ENCODE data around the gene USP21. TPM values are rescaled to one million over a fixed set of nuclear protein-coding genes. Genes with fewer than 3 reads are reported as not detected.
A peak's percentile ranks its signal among the peaks of the same experiment; 100 is the strongest.

Gene USP21
- total RNA-seq, 1 donor = 11.1 TPM

DNA sequence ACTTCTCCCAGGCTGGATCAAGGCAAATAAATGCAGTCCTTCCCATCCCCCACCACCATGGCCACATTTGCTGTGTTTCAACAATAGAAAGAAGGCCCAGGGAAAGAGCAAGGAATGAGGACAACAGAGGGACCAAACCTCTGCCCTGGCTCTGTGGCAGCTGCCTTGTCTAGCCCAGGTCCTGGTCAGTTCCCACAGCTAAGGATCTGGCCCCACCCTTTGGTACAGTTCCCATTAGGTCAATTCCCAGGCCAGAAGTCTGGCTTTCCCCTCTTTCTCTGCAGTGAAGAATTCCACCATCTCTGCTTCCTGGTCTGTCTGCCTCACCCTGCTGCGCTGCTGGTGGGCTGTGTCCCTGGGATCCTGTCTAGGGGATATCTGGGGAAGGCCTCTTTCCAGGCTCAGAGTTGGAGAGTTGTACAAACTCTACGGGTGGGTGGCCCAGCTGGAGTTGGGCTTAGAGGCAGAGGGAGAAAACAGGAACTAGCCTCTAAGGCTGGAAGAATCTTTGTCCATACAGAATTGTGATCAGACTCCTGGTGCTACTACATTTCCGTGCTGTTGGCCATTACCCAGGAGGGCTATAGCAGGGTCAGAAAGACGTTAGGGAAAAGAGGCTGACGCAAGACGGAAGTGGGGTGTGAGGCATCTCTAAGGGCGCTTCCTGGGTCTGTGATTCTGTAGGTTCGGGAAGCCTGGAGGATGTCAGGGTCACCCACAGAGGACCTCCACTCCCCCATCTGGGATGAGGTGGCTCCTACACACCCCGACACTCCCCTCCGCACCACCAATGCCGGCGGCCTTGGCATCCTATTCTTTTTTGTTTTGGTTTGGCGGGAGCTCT, 41.9 kb downstream of the USP21 start:
- Histone ChIP-seq H3K4me3 (ENCODE audit: low read length) (peak overlapping the region; percentile 90), H3K9me3 (ENCODE audit: low read depth, low read length) (no peaks in the 10 kb centered on the region), H3K27me3 (ENCODE audit: insufficient read depth, low read length) (no peaks in the 10 kb centered on the region), H3K4me1 (ENCODE audit: insufficient read depth, low read length) (peaks cover 42% of the 10 kb centered on the region)

DNA sequence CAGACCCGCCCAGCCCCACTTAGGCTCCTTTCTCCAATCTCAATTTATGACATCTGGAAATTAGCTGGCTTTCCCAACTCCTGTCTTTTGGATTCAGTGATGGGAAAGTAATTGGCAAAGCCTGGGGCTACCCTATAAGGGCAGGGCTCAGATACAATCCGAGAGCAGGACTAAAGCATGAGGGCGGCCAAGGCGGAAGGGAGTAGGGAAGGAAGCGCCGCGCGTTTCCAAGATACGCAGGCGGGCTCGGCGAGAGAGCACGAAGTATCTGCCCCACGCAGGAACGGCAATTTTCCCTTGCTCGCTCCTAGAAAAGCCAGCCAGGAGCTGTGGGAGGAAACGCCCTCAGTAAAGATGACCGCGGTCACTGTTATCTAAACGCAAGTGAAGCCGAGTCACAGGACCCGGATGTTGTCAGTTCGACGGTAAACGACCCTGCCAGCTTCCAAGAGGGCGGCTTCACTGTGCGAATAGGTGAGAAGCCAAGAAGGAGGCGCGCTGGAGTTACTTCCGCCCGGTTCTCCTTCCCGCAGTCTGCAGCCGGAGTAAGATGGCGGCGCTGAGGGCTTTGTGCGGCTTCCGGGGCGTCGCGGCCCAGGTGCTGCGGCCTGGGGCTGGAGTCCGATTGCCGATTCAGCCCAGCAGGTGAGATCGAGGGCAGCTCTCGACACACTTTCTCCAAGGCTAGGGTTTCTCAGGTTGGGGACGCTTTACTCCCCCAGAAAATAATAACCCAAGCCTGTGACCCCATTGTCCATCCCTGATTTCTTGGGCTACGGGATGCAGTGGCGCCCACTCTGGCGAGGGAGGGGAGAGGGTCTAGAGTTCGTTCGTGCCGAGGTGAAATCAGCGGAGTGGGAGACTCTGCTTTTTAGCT, 42.8 kb downstream of the USP21 start, which contains the start of gene NDUFS2:
TSS of gene NDUFS2 (plus strand) at position 532 of the 877 bp plus-strand sequence. CDS start at position 551, 19 bp downstream.
- Histone ChIP-seq H3K27me3 (ENCODE audit: insufficient read depth, low read length) (no peaks in the 10 kb centered on the region), H3K9me3 (ENCODE audit: low read depth, low read length) (no peaks in the 10 kb centered on the region), H3K4me1 (ENCODE audit: insufficient read depth, low read length) (peaks cover 42% of the 10 kb centered on the region), H3K4me3 (ENCODE audit: low read length) (peak within 1 kb of the TSS; percentile 90)

DNA sequence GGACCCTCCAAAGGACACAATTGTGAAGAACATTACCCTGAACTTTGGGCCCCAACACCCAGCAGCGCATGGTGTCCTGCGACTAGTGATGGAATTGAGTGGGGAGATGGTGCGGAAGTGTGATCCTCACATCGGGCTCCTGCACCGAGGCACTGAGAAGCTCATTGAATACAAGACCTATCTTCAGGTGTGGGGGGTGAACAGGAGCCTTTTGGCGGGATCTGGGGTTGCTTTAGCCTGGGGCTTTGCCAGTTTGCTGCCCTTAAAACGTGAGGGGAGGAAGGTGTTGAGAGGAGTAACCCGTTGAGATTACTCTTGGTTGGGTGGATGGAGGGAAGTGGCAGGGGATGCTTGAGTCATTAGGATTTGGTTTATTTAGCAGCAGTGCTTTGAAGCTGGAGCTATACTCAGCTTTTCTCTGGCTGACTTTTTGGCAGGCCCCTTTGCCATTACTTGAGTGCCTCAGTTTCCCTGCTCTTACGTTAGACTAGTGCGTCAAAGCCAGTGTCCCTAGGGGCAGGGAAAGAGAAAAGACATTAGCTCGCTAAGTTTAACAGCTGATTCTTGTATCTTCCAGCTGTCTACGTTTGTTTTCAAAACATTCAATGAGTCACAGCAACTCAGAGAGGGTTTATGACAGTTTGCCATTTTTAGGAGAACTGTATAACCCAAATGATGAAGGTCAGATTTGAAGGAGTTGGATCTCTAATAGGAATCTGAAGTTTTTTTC, 47.3 kb downstream of the USP21 start:
- Histone ChIP-seq H3K27me3 (ENCODE audit: insufficient read depth, low read length) (no peaks in the 10 kb centered on the region), H3K4me1 (ENCODE audit: insufficient read depth, low read length) (peaks cover 39% of the 10 kb centered on the region), H3K4me3 (ENCODE audit: low read length) (no peak overlapping the region), H3K9me3 (ENCODE audit: low read depth, low read length) (no peaks in the 10 kb centered on the region)

DNA sequence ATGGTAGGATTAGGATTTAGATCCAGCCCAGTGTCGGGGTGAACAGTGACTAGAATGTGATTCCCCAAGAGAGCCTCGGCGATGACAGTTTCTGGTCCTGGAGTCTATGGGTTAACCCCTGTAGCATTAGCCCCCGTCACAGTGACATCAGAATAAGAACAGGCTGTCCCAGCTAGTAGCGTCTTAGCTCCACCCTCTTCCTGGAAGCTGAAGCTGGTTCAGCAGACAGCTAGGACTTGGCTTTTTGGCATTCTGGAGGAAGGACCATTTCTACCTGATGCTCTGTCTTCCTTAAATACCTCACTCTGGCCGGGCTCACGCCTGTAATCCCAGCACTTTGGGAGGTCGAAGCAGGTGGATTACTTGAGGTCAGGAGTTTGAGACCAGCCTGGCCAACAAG, 47.9 kb downstream of the USP21 start:
- Histone ChIP-seq H3K4me1 (ENCODE audit: insufficient read depth, low read length) (peaks cover 35% of the 10 kb centered on the region), H3K9me3 (ENCODE audit: low read depth, low read length) (no peaks in the 10 kb centered on the region), H3K27me3 (ENCODE audit: insufficient read depth, low read length) (no peaks in the 10 kb centered on the region), H3K4me3 (ENCODE audit: low read length) (no peak overlapping the region)

DNA sequence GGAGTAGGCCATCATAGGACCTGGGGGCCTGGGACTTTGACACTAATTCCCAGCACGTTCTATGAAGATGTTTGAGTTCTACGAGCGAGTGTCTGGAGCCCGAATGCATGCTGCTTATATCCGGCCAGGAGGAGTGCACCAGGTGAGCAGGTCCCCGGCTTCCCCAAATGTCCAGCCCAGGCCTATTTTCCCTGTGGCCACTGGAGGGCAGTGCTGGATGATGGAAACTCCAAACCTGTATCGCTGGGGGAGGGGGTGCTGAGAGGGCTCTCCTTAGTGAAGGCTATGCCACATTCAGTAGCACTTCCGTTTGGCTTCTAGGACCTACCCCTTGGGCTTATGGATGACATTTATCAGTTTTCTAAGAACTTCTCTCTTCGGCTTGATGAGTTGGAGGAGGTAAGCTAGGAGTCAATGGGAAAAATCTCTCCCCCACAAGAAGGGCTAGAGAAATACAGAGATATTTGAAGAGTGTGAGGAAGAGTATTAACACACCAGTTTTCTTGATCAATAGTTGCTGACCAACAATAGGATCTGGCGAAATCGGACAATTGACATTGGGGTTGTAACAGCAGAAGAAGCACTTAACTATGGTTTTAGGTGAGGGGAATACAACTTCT, 50.6 kb downstream of the USP21 start:
- Histone ChIP-seq H3K4me3 (ENCODE audit: low read length) (no peak overlapping the region), H3K4me1 (ENCODE audit: insufficient read depth, low read length) (peaks cover 39% of the 10 kb centered on the region), H3K27me3 (ENCODE audit: insufficient read depth, low read length) (no peaks in the 10 kb centered on the region), H3K9me3 (ENCODE audit: low read depth, low read length) (no peaks in the 10 kb centered on the region)

DNA sequence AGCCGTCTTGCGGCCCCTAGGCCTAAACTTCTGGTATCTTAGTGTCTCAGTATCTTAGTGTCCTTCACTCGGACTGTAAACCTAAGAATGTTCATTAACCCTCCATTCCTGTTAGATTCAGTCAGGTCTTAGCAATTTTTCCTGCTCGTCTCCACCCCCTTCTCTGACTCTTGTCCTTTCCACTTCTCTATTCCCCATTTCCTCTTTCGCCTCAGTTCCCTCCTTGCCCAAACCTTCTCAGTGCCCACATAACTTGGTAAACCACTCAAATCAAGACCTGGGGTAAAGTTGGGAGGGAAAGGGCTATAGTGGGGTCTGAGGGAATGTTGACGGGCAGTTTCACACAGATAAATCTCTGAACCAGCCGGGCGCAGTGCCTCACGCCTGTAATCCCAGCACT, 55.1 kb downstream of the USP21 start:
- peak overlapping the region; percentile 91 for H3K4me3 ChIP-seq (ENCODE audit: low read length)
- H3K27me3 ChIP-seq (ENCODE audit: insufficient read depth, low read length) = no peaks in the 10 kb centered on the region
- H3K9me3 ChIP-seq (ENCODE audit: low read depth, low read length) = no peaks in the 10 kb centered on the region
- H3K4me1 ChIP-seq (ENCODE audit: insufficient read depth, low read length) = peaks cover 62% of the 10 kb centered on the region

DNA sequence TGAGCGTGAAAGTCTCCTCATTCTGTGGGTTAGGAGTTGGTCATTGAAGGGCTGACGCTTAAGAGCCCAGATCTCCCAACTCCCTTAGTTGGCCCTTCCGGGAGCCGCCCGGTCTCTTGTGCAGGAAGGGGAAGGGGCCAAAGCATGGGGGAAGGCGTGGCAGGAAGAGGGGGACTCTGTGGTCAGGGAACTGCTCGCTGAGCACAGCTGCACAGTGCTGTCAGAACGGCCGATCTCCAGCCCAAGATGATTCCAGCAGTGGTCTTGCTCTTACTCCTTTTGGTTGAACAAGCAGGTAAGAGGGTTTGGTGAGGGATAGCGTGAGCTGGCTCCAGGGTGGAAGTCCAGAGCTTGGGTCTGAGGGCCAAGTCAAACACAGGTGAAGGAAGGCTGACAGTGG, 55.8 kb downstream of the USP21 start, which contains the start of gene FCER1G:
TSS of gene FCER1G (plus strand) at position 220 of the 400 bp plus-strand sequence. CDS start at position 247, 27 bp downstream.
- peak within 1 kb of the TSS; percentile 91 for H3K4me3 ChIP-seq (ENCODE audit: low read length)
- no peaks in the 10 kb centered on the region for H3K9me3 ChIP-seq (ENCODE audit: low read depth, low read length)
- no peaks in the 10 kb centered on the region for H3K27me3 ChIP-seq (ENCODE audit: insufficient read depth, low read length)
- peaks cover 59% of the 10 kb centered on the region for H3K4me1 ChIP-seq (ENCODE audit: insufficient read depth, low read length)

Other genes starting within 250 kb of the USP21 start
- not detected for gene ITLN2, start 204.7 kb upstream of the USP21 start, total RNA-seq
- 37.7 TPM for gene F11R, start 138.3 kb upstream of the USP21 start, total RNA-seq
- gene TSTD1, start 120.5 kb upstream of the USP21 start, total RNA-seq = 37.0 TPM
- gene USF1, start 113.5 kb upstream of the USP21 start, total RNA-seq = 86.8 TPM
- gene ARHGAP30, start 89.6 kb upstream of the USP21 start, total RNA-seq = 60.3 TPM
- 1.4 TPM for gene NECTIN4, start 69.9 kb upstream of the USP21 start, total RNA-seq
- not detected for gene KLHDC9, start 61.1 kb upstream of the USP21 start, total RNA-seq
- 20.0 TPM for gene PFDN2, start 41.5 kb upstream of the USP21 start, total RNA-seq
- 9.0 TPM for gene NIT1, start 41.4 kb upstream of the USP21 start, total RNA-seq
- 27.2 TPM for gene DEDD, start 26.8 kb upstream of the USP21 start, total RNA-seq
- 118 TPM for gene UFC1, start 5.5 kb upstream of the USP21 start, total RNA-seq
- gene PPOX, start 6.9 kb downstream of the USP21 start, total RNA-seq = 5.1 TPM
- 18.7 TPM for gene B4GALT3, start 18.0 kb downstream of the USP21 start, total RNA-seq
- 0.21 TPM for gene ADAMTS4, start 39.6 kb downstream of the USP21 start, total RNA-seq
- 38.0 TPM for gene NDUFS2, start 42.9 kb downstream of the USP21 start, total RNA-seq
- gene FCER1G, start 55.8 kb downstream of the USP21 start, total RNA-seq = 190 TPM
- gene APOA2, start 64.1 kb downstream of the USP21 start, total RNA-seq = not detected
- gene TOMM40L, start 66.6 kb downstream of the USP21 start, total RNA-seq = 10.0 TPM
- gene NR1I3, start 78.7 kb downstream of the USP21 start, total RNA-seq = 0.31 TPM
- gene PCP4L1, start 99.2 kb downstream of the USP21 start, total RNA-seq = not detected
- gene MPZ, start 150.5 kb downstream of the USP21 start, total RNA-seq = 1.0 TPM
- 22.7 TPM for gene SDHC, start 154.9 kb downstream of the USP21 start, total RNA-seq
- not detected for gene CFAP126, start 208.4 kb downstream of the USP21 start, total RNA-seq

Data from mononuclear cell (primary cell).